Coronary artery (tissue), 2 donors: Measurements from ENCODE around the gene PPP1CA.

Source experiments
- DNase-seq: peaks from one replicate; pipeline ENCODE4 v3.0.0-alpha.2; 2017; ENCODE audit warnings: low spot score
- H3K27ac ChIP-seq, 2 donors: fragments of 200-600 bp; sonication (generic); one replicate each; pipeline ENCODE4 v1.5.1; 2016 to 2019
- H3K4me3 ChIP-seq: fragments of 200-600 bp; sonication (generic); 2 replicates; pipeline ENCODE4 v1.5.1; 2016; ENCODE audit warnings: mild to moderate bottlenecking, moderate library complexity
- TF ChIP-seq, protein P1 (sequence below): fragments of 200-600 bp; sonication (generic); IDR thresholded peaks from one replicate; pipeline ENCODE4 v1.5.1; 2019; ENCODE audit warnings: antibody characterized with exemption

PPP1CA gene

DNA sequence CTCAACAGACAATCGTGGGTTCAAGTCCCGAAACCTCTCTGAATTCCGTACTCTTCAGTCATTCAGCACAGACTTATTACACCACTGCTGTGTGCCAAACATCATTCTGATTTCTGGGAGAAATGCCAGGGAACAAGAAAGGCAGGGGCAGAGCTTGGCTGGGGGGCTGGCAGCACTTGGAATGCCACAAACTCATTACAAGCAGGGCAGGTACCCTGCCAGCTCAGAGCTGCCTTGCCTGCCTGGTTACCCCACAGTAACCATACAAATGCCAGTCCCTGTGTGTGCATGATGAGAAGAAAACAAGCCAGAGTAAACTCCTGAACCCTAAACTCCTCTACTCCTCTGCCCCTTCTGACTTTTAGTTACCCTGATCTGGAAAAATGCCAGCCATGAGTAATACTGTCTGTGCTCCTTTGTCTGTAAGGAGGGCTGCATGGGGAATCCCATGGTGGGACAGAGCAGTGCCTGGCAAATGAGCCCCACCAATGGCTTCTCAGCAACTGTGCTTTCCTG lies 16.7 kb downstream of the PPP1CA start:
- TF ChIP-seq, protein P1, sequence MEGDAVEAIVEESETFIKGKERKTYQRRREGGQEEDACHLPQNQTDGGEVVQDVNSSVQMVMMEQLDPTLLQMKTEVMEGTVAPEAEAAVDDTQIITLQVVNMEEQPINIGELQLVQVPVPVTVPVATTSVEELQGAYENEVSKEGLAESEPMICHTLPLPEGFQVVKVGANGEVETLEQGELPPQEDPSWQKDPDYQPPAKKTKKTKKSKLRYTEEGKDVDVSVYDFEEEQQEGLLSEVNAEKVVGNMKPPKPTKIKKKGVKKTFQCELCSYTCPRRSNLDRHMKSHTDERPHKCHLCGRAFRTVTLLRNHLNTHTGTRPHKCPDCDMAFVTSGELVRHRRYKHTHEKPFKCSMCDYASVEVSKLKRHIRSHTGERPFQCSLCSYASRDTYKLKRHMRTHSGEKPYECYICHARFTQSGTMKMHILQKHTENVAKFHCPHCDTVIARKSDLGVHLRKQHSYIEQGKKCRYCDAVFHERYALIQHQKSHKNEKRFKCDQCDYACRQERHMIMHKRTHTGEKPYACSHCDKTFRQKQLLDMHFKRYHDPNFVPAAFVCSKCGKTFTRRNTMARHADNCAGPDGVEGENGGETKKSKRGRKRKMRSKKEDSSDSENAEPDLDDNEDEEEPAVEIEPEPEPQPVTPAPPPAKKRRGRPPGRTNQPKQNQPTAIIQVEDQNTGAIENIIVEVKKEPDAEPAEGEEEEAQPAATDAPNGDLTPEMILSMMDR: no peak
- DNase-seq: no peak
- Histone ChIP-seq H3K27ac (peak overlapping the region in 1 of 2 donors; percentile 3), H3K4me3 (no peak overlapping the region)

DNA sequence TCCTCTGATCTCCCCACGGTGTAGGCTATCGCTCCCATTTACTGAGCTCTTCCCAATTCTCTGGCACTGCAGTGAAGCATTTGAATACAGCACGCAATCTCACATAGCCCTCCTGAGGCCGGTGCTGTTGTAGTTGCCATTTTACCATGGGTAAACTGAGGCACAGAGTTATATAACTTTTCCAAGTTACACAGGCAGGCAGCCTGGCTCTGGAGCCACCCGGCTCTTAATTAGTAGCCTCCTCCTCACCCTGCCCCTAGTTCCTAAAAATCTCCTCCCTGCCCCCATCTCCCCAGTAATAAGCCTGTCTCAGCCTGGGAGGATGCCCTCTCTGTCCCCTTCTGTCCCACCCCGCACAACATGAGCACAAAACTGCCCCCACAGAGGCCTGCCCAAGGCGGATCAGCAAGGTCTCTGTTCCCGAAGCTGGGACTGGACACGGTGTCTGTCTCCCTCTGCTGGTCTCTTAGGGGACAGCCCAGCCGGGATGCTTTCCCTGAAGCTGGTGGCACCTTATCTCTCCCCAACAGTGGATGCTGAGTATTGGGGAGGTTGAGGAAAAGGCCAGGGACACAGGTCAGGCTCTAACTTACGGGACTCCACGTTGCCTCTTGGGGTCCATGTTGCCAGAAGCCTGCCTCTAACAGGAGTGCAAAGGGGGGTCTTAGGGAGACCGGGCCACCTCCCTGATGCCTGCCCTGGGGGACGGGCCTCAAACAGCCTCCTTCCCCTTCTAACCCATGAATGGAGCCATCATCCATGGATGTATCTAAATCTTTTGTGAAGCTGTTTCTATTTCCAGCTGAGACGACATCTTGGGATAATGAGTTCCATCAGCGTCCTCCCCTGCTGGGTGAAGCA lies 19.2 kb downstream of the PPP1CA start:
- TF ChIP-seq, protein P1: peak; percentile 98
- Histone ChIP-seq H3K4me3 (no peak overlapping the region), H3K27ac (no peak overlapping the region)
- DNase-seq: no peak

DNA sequence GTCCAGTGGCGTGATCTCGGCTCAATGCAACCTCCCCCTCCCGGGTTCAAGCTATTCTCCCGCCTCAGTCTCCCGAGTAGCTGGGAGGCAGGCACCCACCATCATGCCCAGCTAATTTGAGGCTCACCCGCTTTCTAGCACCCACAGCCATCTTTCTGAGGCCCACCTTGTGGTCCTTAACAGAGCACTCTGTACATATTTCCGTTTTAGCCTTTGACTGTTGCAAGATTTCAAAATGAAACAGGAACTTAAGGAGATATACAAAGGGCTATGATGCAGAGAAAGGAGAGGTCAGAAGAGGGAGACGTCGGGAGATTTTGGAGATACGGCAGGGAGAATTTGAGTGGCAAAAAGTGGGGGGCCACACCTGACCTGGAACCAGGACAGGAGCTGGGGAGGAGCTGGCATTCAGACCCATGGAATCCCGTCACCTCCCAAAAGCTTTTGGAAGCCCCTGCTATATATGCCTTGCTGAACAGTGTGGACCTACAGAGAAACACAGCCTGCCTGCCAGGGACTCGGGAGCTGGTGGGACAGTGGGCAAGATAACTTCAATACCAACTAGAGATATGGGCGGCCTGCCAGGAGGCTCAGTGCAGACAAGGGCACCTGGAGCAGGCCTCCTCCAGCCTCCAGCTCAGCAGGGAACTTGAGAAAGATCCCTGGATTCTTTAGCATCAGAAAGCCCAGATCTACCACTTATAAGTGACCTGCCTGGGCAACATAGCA lies 20.2 kb downstream of the PPP1CA start:
- DNase-seq: no peak
- H3K4me3 ChIP-seq: no peak overlapping the region
- TF ChIP-seq, protein P1: no peak

DNA sequence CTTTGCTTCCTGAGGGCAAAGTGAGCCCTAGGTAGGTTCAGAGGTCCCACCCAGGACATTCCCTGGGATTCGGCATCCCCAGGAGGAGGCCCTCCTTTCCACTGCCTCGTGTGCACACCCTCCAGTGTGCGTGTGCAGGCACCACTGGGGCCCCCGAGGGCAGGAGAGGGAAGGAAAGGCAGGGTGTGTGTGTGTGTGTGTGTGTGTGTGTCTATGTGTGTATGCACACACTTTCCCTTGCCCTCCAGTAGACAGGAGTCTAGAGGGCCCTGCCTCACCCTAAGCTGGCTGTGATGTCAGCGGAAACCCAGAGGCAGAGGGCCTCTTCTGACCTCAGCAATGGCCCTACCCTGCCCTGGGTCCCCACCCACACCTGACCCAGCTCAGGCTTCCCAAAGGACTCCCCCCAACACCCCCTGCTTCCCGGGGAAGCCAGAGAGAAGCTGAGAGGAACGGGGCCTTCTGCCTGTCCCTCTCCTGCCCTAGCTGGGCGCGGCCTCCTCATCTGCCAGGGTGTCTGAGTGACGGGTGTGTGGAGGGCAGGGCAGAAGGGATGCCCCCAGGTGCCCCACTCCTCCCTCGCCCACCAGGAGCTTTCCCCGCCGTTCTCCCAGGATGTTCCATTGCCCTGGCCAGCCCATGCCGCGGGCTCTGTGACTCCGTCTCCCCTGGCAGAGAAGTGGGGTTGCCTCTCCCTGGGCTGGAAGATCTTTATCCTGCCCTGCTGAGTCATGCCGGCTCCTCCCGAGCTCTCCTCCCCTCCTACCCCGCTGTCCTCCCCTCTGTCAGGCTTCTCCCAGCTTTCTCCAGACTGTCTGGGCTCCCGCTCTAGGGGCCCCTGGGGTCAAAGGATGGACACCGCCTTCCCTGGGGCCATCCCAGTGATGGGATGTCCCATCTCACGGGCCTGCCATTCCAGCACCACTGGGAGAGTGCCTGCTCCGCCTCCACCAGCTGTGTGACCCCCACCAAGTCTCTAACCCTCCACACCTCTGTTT lies 22.3 kb downstream of the PPP1CA start:
- no peak overlapping the region for H3K27ac ChIP-seq
- H3K4me3 ChIP-seq: no peak overlapping the region
- DNase-seq: no peak
- TF ChIP-seq, protein P1: no peak

More for the DNA sequence above, 20.2 kb downstream of the PPP1CA start:
- peak overlapping the region in 1 of 2 donors; percentile 56 for H3K27ac ChIP-seq

DNA sequence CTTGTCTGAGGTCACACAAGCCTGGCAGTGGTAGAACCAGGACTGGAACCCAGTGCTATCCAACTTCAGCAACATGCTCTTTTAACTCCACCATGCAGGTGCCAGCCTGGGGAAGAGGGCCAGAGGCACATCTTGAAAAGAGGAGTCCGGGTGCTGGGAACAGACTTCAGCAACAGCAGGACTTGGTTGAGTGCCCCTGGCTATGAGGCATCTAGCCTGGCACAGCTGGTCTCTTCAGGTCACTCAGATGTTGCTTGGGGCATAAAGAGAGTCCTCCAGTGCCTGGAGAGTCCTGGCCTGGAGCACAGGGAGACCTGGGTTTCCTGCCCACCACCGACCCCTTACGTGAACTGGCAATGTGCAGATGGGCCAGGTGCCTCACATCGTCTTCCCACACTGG lies 23.1 kb downstream of the PPP1CA start:
- no peak overlapping the region for H3K4me3 ChIP-seq
- TF ChIP-seq, protein P1: no peak
- no peak overlapping the region for H3K27ac ChIP-seq
- DNase-seq: no peak
